Measurements from ENCODE around the gene LRBA. TPM values are rescaled to one million over a fixed set of nuclear protein-coding genes. Genes with fewer than 3 reads are reported as not detected.

The LRBA gene
- total RNA-seq, 2 donors from 2014 or later = 30.9 to 33.7 TPM

- ATAC-seq (ENCODE audit: insufficient number of reproducible peaks, low FRiP score, low read depth) (no peak), DNase-seq (ENCODE audit: low spot score) (no peak)
- Histone ChIP-seq H3K27ac (no peak overlapping the region), H3K4me3 (no peak overlapping the region), H3K9me3 (no peaks in the 10 kb centered on the region), H3K27me3 (replicated peaks; ENCODE audit: insufficient read depth) (no peaks in the 10 kb centered on the region), H3K36me3 (peaks cover 5% of the 10 kb centered on the region), H3K4me1 (ENCODE audit: control insufficient read depth in 1 of 2, low read depth in 2 of 2) (no peaks in the 10 kb centered on the region)
- TF ChIP-seq, protein P1, sequence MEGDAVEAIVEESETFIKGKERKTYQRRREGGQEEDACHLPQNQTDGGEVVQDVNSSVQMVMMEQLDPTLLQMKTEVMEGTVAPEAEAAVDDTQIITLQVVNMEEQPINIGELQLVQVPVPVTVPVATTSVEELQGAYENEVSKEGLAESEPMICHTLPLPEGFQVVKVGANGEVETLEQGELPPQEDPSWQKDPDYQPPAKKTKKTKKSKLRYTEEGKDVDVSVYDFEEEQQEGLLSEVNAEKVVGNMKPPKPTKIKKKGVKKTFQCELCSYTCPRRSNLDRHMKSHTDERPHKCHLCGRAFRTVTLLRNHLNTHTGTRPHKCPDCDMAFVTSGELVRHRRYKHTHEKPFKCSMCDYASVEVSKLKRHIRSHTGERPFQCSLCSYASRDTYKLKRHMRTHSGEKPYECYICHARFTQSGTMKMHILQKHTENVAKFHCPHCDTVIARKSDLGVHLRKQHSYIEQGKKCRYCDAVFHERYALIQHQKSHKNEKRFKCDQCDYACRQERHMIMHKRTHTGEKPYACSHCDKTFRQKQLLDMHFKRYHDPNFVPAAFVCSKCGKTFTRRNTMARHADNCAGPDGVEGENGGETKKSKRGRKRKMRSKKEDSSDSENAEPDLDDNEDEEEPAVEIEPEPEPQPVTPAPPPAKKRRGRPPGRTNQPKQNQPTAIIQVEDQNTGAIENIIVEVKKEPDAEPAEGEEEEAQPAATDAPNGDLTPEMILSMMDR (IDR thresholded peaks at IDR 0.05) = no peak
Measured at GRCh38 chr4:150911326-150911725, 103.8 kb downstream of the LRBA start.

GRCh38 chr4:150909116-150909515 lies 106.0 kb downstream of the LRBA start:
- TF ChIP-seq, protein P1 (IDR thresholded peaks at IDR 0.05) = no peak
- H3K27me3 ChIP-seq (replicated peaks; ENCODE audit: insufficient read depth) = no peaks in the 10 kb centered on the region
- H3K36me3 ChIP-seq = no peaks in the 10 kb centered on the region
- DNase-seq (ENCODE audit: low spot score) (no peak), ATAC-seq (ENCODE audit: insufficient number of reproducible peaks, low FRiP score, low read depth) (no peak)
- H3K27ac ChIP-seq = no peak overlapping the region
- H3K4me3 ChIP-seq = no peak overlapping the region
- no peaks in the 10 kb centered on the region for H3K9me3 ChIP-seq
- H3K4me1 ChIP-seq (ENCODE audit: control insufficient read depth in 1 of 2, low read depth in 2 of 2) = peaks cover 0 to 6% of the 10 kb centered on the region in 2 donors

- no peak for DNase-seq (ENCODE audit: low spot score)
- H3K27ac ChIP-seq = no peak overlapping the region
- ATAC-seq (ENCODE audit: insufficient number of reproducible peaks, low FRiP score, low read depth) = no peak
Measured at GRCh38 chr4:150906987-150907633, 108.0 kb downstream of the LRBA start.

DNA sequence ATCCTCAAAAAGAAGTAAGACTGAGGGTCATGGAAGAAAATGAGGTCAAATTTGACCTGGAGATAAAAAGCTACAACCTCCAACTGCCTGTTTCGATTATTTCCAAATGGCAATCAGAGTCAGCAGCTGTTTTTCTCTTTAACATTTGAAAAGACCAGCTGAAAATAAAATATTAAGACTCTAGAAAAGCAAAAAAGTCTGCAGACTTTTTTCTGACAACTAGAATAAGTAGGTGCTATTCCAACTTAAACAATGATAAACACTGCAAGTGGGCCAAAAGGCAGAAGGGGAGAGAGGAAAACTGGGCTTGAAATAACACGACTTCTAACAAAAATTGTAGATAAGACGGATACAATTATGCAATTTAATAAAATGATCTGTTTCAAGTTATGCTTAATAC lies 110.4 kb downstream of the LRBA start:
- Histone ChIP-seq H3K27me3 (replicated peaks; ENCODE audit: insufficient read depth) (no peaks in the 10 kb centered on the region), H3K9me3 (no peaks in the 10 kb centered on the region), H3K36me3 (peaks cover under 1% of the 10 kb centered on the region), H3K4me3 (no peak overlapping the region), H3K4me1 (ENCODE audit: control insufficient read depth in 1 of 2, low read depth in 2 of 2) (peaks cover 0 to 6% of the 10 kb centered on the region in 2 donors), H3K27ac (no peak overlapping the region)
- ATAC-seq (ENCODE audit: insufficient number of reproducible peaks, low FRiP score, low read depth) (no peak), DNase-seq (ENCODE audit: low spot score) (no peak)
- TF ChIP-seq, protein P1 (IDR thresholded peaks at IDR 0.05) = no peak

More at GRCh38 chr4:150906987-150907633, 108.0 kb downstream of the LRBA start:
- H3K9me3 ChIP-seq = no peaks in the 10 kb centered on the region
- H3K27me3 ChIP-seq (replicated peaks; ENCODE audit: insufficient read depth) = no peaks in the 10 kb centered on the region
- peaks cover 0 to 6% of the 10 kb centered on the region in 2 donors for H3K4me1 ChIP-seq (ENCODE audit: control insufficient read depth in 1 of 2, low read depth in 2 of 2)
- H3K4me3 ChIP-seq = no peak overlapping the region
- TF ChIP-seq, protein P1 (IDR thresholded peaks at IDR 0.05) = no peak
- H3K36me3 ChIP-seq = no peaks in the 10 kb centered on the region

DNA sequence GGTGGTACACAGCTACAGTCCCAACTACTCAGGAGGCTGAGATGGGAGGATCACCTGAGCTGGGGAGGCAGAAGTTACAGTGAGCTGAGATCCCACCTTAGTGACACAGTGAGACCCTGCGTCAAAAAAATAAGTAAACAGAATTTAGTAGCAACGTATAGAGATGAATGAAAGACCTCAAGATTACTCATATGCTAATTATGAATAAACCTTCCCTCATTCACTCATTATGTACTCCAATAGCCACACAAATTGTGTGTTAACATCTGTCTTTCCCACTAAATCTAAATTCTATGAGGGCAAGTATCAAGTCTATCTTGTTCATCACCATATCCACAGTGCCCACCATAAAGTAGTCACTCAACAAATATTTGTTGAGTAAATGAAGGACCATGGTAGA lies 111.5 kb downstream of the LRBA start:
- Histone ChIP-seq H3K27me3 (replicated peaks; ENCODE audit: insufficient read depth) (no peaks in the 10 kb centered on the region), H3K9me3 (no peaks in the 10 kb centered on the region), H3K4me1 (ENCODE audit: control insufficient read depth in 1 of 2, low read depth in 2 of 2) (peaks cover 0 to 6% of the 10 kb centered on the region in 2 donors), H3K36me3 (peaks cover 4% of the 10 kb centered on the region), H3K27ac (no peak overlapping the region), H3K4me3 (no peak overlapping the region)
- TF ChIP-seq, protein P1 (IDR thresholded peaks at IDR 0.05) = no peak
- DNase-seq (ENCODE audit: low spot score) (no peak), ATAC-seq (ENCODE audit: insufficient number of reproducible peaks, low FRiP score, low read depth) (no peak)

Measured in thoracic aorta (tissue), 2 donors.